ENCODE data around the gene BHLHE40. TPM values are rescaled to one million over a fixed set of nuclear protein-coding genes. Genes with fewer than 3 reads are reported as not detected.

BHLHE40 gene
- total RNA-seq, 1 experiment from 2014 or later, result 81.6 TPM

GRCh38 chr3:4986175-4986781 is 7.0 kb downstream of the BHLHE40 start:
- Histone ChIP-seq H3K4me1 (ENCODE audit: control insufficient read depth in 1 of 2, insufficient read depth in 2 of 2, low read length in 2 of 2) (peaks cover 71 to 94% of the 10 kb centered on the region in 2 experiments), H3K9ac (ENCODE audit: low read length) (peak overlapping the region; percentile 64), H3K9me3 (ENCODE audit: control insufficient read depth in 1 of 2, insufficient read depth in 1 of 2, low read depth in 1 of 2, low read length in 2 of 2) (no peaks in the 10 kb centered on the region), H3K36me3 (ENCODE audit: control insufficient read depth in 1 of 2, insufficient read depth in 2 of 2, low read length in 2 of 2) (peaks cover 8 to 25% of the 10 kb centered on the region in 2 experiments; a peak in 3 of 4 replicates), H3K4me2 (ENCODE audit: low read length) (peak overlapping the region; percentile 81), H3K27ac (ENCODE audit: low read depth, low read length) (peak overlapping the region; percentile 46), H3K9me2 (ENCODE audit: insufficient read depth) (no peaks in the 10 kb centered on the region), H4K20me1 (ENCODE audit: insufficient read depth) (peaks cover 12% of the 10 kb centered on the region; the same call in 1 of the 2 replicates), H3K4me3 (replicated peaks in 1 of 2; ENCODE audit: low read depth in 1 of 2, low read length in 2 of 2) (peak overlapping the region; percentile 17 to 48; a peak in 2 of 4 replicates), H2AFZ (ENCODE audit: low read depth, low read length, poor library complexity, severe bottlenecking) (no peak overlapping the region), H3K27me3 (ENCODE audit: insufficient read depth, low read length) (no peaks in the 10 kb centered on the region), H3K79me2 (ENCODE audit: insufficient read depth, low read length) (peaks cover 26% of the 10 kb centered on the region)
- no peak for TF ChIP-seq ELF1 (IDR thresholded peaks at IDR 0.05; ENCODE audit: borderline replicate concordance, low read depth)
- no peak for TF ChIP-seq RAD21 (IDR thresholded peaks at IDR 0.05; ENCODE audit: low read depth)
- TF ChIP-seq CBX3 (IDR thresholded peaks at IDR 0.05; ENCODE audit: low read depth), result no peak
- TF ChIP-seq MAX (IDR thresholded peaks at IDR 0.05), result no peak
- TF ChIP-seq, protein P1, sequence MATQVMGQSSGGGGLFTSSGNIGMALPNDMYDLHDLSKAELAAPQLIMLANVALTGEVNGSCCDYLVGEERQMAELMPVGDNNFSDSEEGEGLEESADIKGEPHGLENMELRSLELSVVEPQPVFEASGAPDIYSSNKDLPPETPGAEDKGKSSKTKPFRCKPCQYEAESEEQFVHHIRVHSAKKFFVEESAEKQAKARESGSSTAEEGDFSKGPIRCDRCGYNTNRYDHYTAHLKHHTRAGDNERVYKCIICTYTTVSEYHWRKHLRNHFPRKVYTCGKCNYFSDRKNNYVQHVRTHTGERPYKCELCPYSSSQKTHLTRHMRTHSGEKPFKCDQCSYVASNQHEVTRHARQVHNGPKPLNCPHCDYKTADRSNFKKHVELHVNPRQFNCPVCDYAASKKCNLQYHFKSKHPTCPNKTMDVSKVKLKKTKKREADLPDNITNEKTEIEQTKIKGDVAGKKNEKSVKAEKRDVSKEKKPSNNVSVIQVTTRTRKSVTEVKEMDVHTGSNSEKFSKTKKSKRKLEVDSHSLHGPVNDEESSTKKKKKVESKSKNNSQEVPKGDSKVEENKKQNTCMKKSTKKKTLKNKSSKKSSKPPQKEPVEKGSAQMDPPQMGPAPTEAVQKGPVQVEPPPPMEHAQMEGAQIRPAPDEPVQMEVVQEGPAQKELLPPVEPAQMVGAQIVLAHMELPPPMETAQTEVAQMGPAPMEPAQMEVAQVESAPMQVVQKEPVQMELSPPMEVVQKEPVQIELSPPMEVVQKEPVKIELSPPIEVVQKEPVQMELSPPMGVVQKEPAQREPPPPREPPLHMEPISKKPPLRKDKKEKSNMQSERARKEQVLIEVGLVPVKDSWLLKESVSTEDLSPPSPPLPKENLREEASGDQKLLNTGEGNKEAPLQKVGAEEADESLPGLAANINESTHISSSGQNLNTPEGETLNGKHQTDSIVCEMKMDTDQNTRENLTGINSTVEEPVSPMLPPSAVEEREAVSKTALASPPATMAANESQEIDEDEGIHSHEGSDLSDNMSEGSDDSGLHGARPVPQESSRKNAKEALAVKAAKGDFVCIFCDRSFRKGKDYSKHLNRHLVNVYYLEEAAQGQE (IDR thresholded peaks at IDR 0.05; ENCODE audit: low read depth), result no peak
- no peak for DNase-seq (ENCODE audit: low read depth, low spot score)
- peak; percentile 54 for ATAC-seq
- intact Hi-C loops (cut with micrococcal nuclease), result no loop called here
- BruUV-seq (replicated peaks), result TSS peak; percentile 92
- POLR2A ChIA-PET, result interaction anchor here (0.8 to 2.0 kb wide), 10 partner anchors 8 to 713 kb away, joined by 3 to 14 read pairs (median 5); no protein-coding TSS in a partner anchor
- CTCF ChIA-PET, result interaction anchor here (1.0 to 2.8 kb wide), 4 partner anchors 8 to 274 kb away, joined by 3 to 20 read pairs (median 4); no protein-coding TSS in a partner anchor
- RAD21 ChIA-PET (ENCODE audit: low non-redundant PET in 1 of 2, low total read pairs in 2 of 2, uncharacterized antibody in 2 of 2, unreplicated experiment in 2 of 2), result interaction anchor here in 1 of 2 experiments (1.0 kb wide), 1 partner anchor 7 kb away, joined by 3 read pairs; no protein-coding TSS in a partner anchor

Measured in HCT116 (cell line).